HPDE6-E6E7 (cell line): ENCODE data around the gene MLLT3.

Source experiments
- DNase-seq: peaks from one replicate; pipeline ENCODE4 v3.0.0; 2011; ENCODE audit warnings: missing footprints; ENCODE audit errors: extremely low spot score

MLLT3 gene

GRCh38 chr9:20557890-20558565, 64.3 kb downstream of the MLLT3 start:
- no peak for DNase-seq

GRCh38 chr9:20557285-20557684, 65.0 kb downstream of the MLLT3 start:
- no peak for DNase-seq

GRCh38 chr9:20553558-20554149, 68.6 kb downstream of the MLLT3 start:
- DNase-seq, result no peak

- no peak for DNase-seq
Observed at GRCh38 chr9:20552874-20553557, 69.3 kb downstream of the MLLT3 start.

- DNase-seq, result peak; percentile 12
Observed at GRCh38 chr9:20551835-20552234, 70.5 kb downstream of the MLLT3 start.

GRCh38 chr9:20551236-20551635, 71.1 kb downstream of the MLLT3 start:
- DNase-seq, result peak; percentile 44

GRCh38 chr9:20550326-20550725, 72.0 kb downstream of the MLLT3 start:
- DNase-seq, result no peak

GRCh38 chr9:20549053-20549452, 73.2 kb downstream of the MLLT3 start:
- no peak for DNase-seq

- DNase-seq, result no peak
Observed at GRCh38 chr9:20545023-20545622, 77.2 kb downstream of the MLLT3 start.

- DNase-seq, result no peak
Observed at GRCh38 chr9:20540169-20540863, 82.0 kb downstream of the MLLT3 start.

- DNase-seq, result no peak
Observed at GRCh38 chr9:20538956-20539355, 83.3 kb downstream of the MLLT3 start.

- no peak for DNase-seq
Observed at GRCh38 chr9:20538092-20538491, 84.2 kb downstream of the MLLT3 start.

GRCh38 chr9:20537294-20537693, 85.0 kb downstream of the MLLT3 start:
- DNase-seq, result no peak

- DNase-seq, result no peak
Observed at GRCh38 chr9:20532584-20532983, 89.7 kb downstream of the MLLT3 start.

GRCh38 chr9:20529837-20530236, 92.5 kb downstream of the MLLT3 start:
- DNase-seq, result no peak

- DNase-seq, result no peak
Observed at GRCh38 chr9:20528253-20528652, 94.0 kb downstream of the MLLT3 start.

- no peak for DNase-seq
Observed at GRCh38 chr9:20526500-20527319, 95.6 kb downstream of the MLLT3 start.

- no peak for DNase-seq
Observed at GRCh38 chr9:20524776-20525175, 97.5 kb downstream of the MLLT3 start.

GRCh38 chr9:20518737-20519136, 103.6 kb downstream of the MLLT3 start:
- no peak for DNase-seq

- DNase-seq, result no peak
Observed at GRCh38 chr9:20513126-20513913, 109.0 kb downstream of the MLLT3 start.
